ENCODE data around the gene ZBTB7C. TPM values are rescaled to one million over a fixed set of nuclear protein-coding genes. Genes with fewer than 3 reads are reported as not detected.
A peak's percentile ranks its signal among the peaks of the same experiment; 100 is the strongest.

The ZBTB7C gene
- total RNA-seq, 1 donor from 2014 or later: 44.2 TPM

GRCh38 chr18:48124857-48125626, 284.1 kb downstream of the ZBTB7C start:
- intact Hi-C loops (cut with DNase I): loop anchor here (5.0 kb wide), 1 partner anchor 973 kb away; the partner anchor contains the start of gene HDHD2
- DNase-seq (ENCODE audit: low spot score) (no peak), ATAC-seq (no peak)

GRCh38 chr18:48123941-48124340, 285.2 kb downstream of the ZBTB7C start:
- DNase-seq (ENCODE audit: low spot score): no peak
- intact Hi-C loops (cut with DNase I): no loop called here
- no peak for ATAC-seq

- no peak for DNase-seq (ENCODE audit: low spot score)
- ATAC-seq: no peak
- intact Hi-C loops (cut with DNase I): no loop called here
These were observed 285.9 kb downstream of the ZBTB7C start for GRCh38 chr18:48123324-48123723.

- intact Hi-C loops (cut with DNase I): no loop called here
- no peak for ATAC-seq
- DNase-seq (ENCODE audit: low spot score): no peak
These were observed 286.4 kb downstream of the ZBTB7C start for GRCh38 chr18:48122816-48123215.

- DNase-seq (ENCODE audit: low spot score) (no peak), ATAC-seq (no peak)
- intact Hi-C loops (cut with DNase I): no loop called here
These were observed 286.8 kb downstream of the ZBTB7C start for GRCh38 chr18:48122376-48122775.

GRCh38 chr18:48121752-48122151, 287.4 kb downstream of the ZBTB7C start:
- intact Hi-C loops (cut with DNase I): no loop called here
- DNase-seq (ENCODE audit: low spot score) (no peak), ATAC-seq (no peak)

GRCh38 chr18:48119204-48119603, 290.0 kb downstream of the ZBTB7C start:
- DNase-seq (ENCODE audit: low spot score) (no peak), ATAC-seq (no peak)
- intact Hi-C loops (cut with DNase I): no loop called here

- ATAC-seq (no peak), DNase-seq (ENCODE audit: low spot score) (no peak)
- intact Hi-C loops (cut with DNase I): no loop called here
These were observed 292.1 kb downstream of the ZBTB7C start for GRCh38 chr18:48116873-48117630.

GRCh38 chr18:48116017-48116416, 293.2 kb downstream of the ZBTB7C start:
- DNase-seq (ENCODE audit: low spot score) (no peak), ATAC-seq (no peak)
- intact Hi-C loops (cut with DNase I): no loop called here

GRCh38 chr18:48113691-48114090, 295.5 kb downstream of the ZBTB7C start:
- DNase-seq (ENCODE audit: low spot score): no peak
- no peak for ATAC-seq
- intact Hi-C loops (cut with DNase I): no loop called here

- ATAC-seq: no peak
- intact Hi-C loops (cut with DNase I): no loop called here
- DNase-seq (ENCODE audit: low spot score): no peak
These were observed 297.6 kb downstream of the ZBTB7C start for GRCh38 chr18:48111587-48111986.

- DNase-seq (ENCODE audit: low spot score): no peak
- no peak for ATAC-seq
- intact Hi-C loops (cut with DNase I): no loop called here
These were observed 298.4 kb downstream of the ZBTB7C start for GRCh38 chr18:48110797-48111196.

GRCh38 chr18:48109961-48110493, 299.2 kb downstream of the ZBTB7C start:
- intact Hi-C loops (cut with DNase I): no loop called here
- DNase-seq (ENCODE audit: low spot score): no peak
- no peak for ATAC-seq

- ATAC-seq (no peak), DNase-seq (ENCODE audit: low spot score) (no peak)
- intact Hi-C loops (cut with DNase I): no loop called here
These were observed 301.0 kb downstream of the ZBTB7C start for GRCh38 chr18:48108136-48108535.

- intact Hi-C loops (cut with DNase I): no loop called here
- DNase-seq (ENCODE audit: low spot score) (no peak), ATAC-seq (peak; percentile 68)
These were observed 302.0 kb downstream of the ZBTB7C start for GRCh38 chr18:48106976-48107781.

GRCh38 chr18:48106498-48106897, 302.7 kb downstream of the ZBTB7C start:
- ATAC-seq (no peak), DNase-seq (ENCODE audit: low spot score) (no peak)
- intact Hi-C loops (cut with DNase I): no loop called here

GRCh38 chr18:48105317-48105716, 303.9 kb downstream of the ZBTB7C start:
- DNase-seq (ENCODE audit: low spot score): no peak
- intact Hi-C loops (cut with DNase I): no loop called here
- no peak for ATAC-seq

GRCh38 chr18:48104705-48105104, 304.5 kb downstream of the ZBTB7C start:
- no peak for DNase-seq (ENCODE audit: low spot score)
- no peak for ATAC-seq
- intact Hi-C loops (cut with DNase I): no loop called here

GRCh38 chr18:48100651-48101165, 308.5 kb downstream of the ZBTB7C start:
- peak; percentile 49 for ATAC-seq
- intact Hi-C loops (cut with DNase I): no loop called here

More at GRCh38 chr18:48100651-48101165, 308.5 kb downstream of the ZBTB7C start:
- DNase-seq (ENCODE audit: low spot score): no peak

All from sciatic nerve (tissue), 2 donors.